Thyroid gland (tissue), 4 donors: ENCODE measurements around the gene SLC25A19.

ENCODE experiments used
- POLR2A ChIP-seq, 2 donors: fragments of 450-650 bp; IDR thresholded peaks; one replicate each; pipeline ENCODE4 v1.6.1; 2017; ENCODE audit warnings: antibody characterized with exemption in 2 of 2, mild to moderate bottlenecking in 2 of 2, moderate library complexity in 1 of 2
- TF ChIP-seq, protein P1 (sequence below), 6 experiments: fragments of 200-600 bp in 3 of 6; fragments of 450-650 bp in 3 of 6; sonication (generic) in 3 of 6; IDR thresholded peaks; one replicate each; pipeline ENCODE4 v1.5.1; 2016 to 2019; ENCODE audit warnings: antibody characterized with exemption in 6 of 6, mild to moderate bottlenecking in 2 of 6, inconsistent platforms in 1 of 6, moderate library complexity in 1 of 6

DNA sequence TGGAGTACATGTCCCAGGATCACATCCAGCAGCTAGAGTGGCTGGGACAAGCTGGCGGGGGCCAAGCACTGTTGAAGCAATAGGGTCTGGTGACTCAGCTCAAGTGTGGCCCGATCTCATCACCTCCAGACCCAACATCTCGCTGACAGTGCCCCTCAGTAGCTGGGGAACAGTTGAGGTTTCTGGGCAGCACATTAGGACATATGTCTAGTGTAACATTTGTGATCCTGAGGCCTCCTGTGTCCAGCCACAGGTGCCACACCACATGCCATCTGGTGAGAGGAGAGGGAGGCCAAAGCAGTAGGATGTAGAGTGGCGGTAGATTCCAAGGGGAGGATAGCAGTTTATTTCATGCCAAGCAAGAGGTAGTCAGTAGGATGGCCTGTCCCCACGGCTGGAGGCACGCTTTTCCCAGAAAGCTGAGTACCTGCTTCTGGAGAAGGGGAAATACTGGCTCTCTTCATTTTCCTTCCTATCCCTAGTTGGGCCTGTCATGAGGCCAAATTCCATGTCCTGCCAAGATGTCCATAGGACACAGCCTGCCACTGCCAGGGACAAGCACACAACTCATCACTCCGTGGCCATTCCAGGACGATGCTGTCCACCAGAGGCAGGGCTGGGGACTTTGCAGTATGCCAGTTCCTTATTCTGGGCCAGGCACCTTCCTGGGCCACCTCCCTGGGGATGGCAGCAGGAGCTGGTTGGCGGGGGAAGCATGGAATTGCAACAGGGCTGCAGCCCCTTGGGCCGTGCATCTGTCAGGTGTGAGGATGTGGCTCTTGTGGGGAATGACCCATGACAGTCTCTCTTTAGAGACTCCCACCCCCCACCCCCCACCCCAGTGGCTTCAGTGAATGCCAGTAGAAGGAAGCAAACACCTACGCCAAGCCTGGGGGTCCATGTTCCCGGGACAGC is 51.9 kb downstream of the SLC25A19 start:
- TF ChIP-seq, protein P1, sequence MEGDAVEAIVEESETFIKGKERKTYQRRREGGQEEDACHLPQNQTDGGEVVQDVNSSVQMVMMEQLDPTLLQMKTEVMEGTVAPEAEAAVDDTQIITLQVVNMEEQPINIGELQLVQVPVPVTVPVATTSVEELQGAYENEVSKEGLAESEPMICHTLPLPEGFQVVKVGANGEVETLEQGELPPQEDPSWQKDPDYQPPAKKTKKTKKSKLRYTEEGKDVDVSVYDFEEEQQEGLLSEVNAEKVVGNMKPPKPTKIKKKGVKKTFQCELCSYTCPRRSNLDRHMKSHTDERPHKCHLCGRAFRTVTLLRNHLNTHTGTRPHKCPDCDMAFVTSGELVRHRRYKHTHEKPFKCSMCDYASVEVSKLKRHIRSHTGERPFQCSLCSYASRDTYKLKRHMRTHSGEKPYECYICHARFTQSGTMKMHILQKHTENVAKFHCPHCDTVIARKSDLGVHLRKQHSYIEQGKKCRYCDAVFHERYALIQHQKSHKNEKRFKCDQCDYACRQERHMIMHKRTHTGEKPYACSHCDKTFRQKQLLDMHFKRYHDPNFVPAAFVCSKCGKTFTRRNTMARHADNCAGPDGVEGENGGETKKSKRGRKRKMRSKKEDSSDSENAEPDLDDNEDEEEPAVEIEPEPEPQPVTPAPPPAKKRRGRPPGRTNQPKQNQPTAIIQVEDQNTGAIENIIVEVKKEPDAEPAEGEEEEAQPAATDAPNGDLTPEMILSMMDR (IDR thresholded peaks at IDR 0.05): no peak
- TF ChIP-seq POLR2A (IDR thresholded peaks at IDR 0.05): no peak
